Measurements from ENCODE around the gene ANKRD39.

DNA sequence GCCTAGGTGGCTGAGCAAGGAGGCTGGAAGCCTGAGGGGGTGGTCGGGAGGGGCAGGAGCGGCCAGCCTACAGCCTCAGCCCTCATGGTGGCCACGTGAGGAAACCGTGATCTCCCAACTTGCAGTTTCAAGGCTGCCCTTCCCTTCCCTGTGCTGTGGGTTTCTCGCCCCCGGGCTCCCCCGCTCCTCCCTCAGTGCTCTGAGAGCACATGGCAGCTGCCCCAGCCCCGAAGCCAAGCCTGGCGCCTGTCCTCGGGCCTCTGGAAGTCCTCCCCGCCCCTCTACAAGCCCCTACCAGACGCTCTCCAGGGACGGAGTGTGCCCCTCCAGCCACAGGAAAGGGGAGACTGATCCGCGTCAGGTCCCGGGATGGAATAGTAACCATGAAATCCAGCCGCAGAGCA is 13.4 kb downstream of the ANKRD39 start:
- TF ChIP-seq, protein P1, sequence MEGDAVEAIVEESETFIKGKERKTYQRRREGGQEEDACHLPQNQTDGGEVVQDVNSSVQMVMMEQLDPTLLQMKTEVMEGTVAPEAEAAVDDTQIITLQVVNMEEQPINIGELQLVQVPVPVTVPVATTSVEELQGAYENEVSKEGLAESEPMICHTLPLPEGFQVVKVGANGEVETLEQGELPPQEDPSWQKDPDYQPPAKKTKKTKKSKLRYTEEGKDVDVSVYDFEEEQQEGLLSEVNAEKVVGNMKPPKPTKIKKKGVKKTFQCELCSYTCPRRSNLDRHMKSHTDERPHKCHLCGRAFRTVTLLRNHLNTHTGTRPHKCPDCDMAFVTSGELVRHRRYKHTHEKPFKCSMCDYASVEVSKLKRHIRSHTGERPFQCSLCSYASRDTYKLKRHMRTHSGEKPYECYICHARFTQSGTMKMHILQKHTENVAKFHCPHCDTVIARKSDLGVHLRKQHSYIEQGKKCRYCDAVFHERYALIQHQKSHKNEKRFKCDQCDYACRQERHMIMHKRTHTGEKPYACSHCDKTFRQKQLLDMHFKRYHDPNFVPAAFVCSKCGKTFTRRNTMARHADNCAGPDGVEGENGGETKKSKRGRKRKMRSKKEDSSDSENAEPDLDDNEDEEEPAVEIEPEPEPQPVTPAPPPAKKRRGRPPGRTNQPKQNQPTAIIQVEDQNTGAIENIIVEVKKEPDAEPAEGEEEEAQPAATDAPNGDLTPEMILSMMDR (IDR thresholded peaks at IDR 0.05): no peak
- TF ChIP-seq EP300 (IDR thresholded peaks at IDR 0.05): no peak
- TF ChIP-seq POLR2AphosphoS5 (IDR thresholded peaks at IDR 0.05): no peak
- no peak for TF ChIP-seq POLR2A (IDR thresholded peaks at IDR 0.05)
